ENCODE data around the gene FRMD4B. TPM values are rescaled to one million over a fixed set of nuclear protein-coding genes. Genes with fewer than 3 reads are reported as not detected.

The FRMD4B gene
- total and polyA plus RNA-seq, 2 experiments from 2014 or later, result 6.4 to 12.8 TPM

GRCh38 chr3:69254351-69254750, 131.5 kb downstream of the FRMD4B start (continued):
- TF ChIP-seq POLR2AphosphoS5 (IDR thresholded peaks at IDR 0.05; ENCODE audit: low read depth) (no peak), CTCF (conservative IDR thresholded peaks at IDR 0.05; ENCODE audit: low read depth in 2 of 2) (no peak), ETS1 (IDR thresholded peaks at IDR 0.05) (no peak), STAT1 (IDR thresholded peaks at IDR 0.05; ENCODE audit: unreplicated experiment) (no peak), EZH2 (IDR thresholded peaks at IDR 0.05; ENCODE audit: low read depth, unreplicated experiment) (no peak), ZNF114 (CRISPR knock-in tag; IDR thresholded peaks at IDR 0.05) (no peak)

GRCh38 chr3:69252631-69253030, 133.3 kb downstream of the FRMD4B start:
- H3K27me3 ChIP-seq (ENCODE audit: insufficient read depth), result peaks cover 48% of the 10 kb centered on the region
- H3K4me3 ChIP-seq, result no peak overlapping the region
- H3K9me3 Mint-ChIP-seq, result no peaks in the 10 kb centered on the region
- no peak overlapping the region for H2AFZ ChIP-seq
- H3K27ac Mint-ChIP-seq, result no peak overlapping the region
- H4K20me1 ChIP-seq (replicated peaks; ENCODE audit: insufficient read depth), result no peaks in the 10 kb centered on the region
- H3K4me2 ChIP-seq, result no peak overlapping the region
- H3K36me3 Mint-ChIP-seq (ENCODE audit: low read depth), result no peaks in the 10 kb centered on the region
- no peaks in the 10 kb centered on the region for H3F3A ChIP-seq (replicated peaks; ENCODE audit: low read depth)
- no peak for ATAC-seq
- H3K27ac ChIP-seq (ENCODE audit: low read depth), result no peak overlapping the region
- no peaks in the 10 kb centered on the region for H3K9me2 ChIP-seq (ENCODE audit: insufficient read depth)
- H3K4me1 Mint-ChIP-seq, result peaks cover 41% of the 10 kb centered on the region
- H3K79me2 ChIP-seq (replicated peaks; ENCODE audit: insufficient read depth), result no peaks in the 10 kb centered on the region
- no peak for DNase-seq (ENCODE audit: low spot score)
- no peaks in the 10 kb centered on the region for H3K36me3 ChIP-seq (ENCODE audit: insufficient read depth)
- peaks cover 22% of the 10 kb centered on the region for H3K4me1 ChIP-seq (ENCODE audit: insufficient read depth)
- no peak overlapping the region for H3K4me3 Mint-ChIP-seq
- H3K27me3 Mint-ChIP-seq (ENCODE audit: insufficient read depth, low read depth, poor library complexity), result peaks cover 14% of the 10 kb centered on the region
- TF ChIP-seq STAT1 (IDR thresholded peaks at IDR 0.05; ENCODE audit: unreplicated experiment) (no peak), ZNF331 (CRISPR knock-in tag; IDR thresholded peaks at IDR 0.05; ENCODE audit: low read depth) (no peak), EZH2phosphoT487 (IDR thresholded peaks at IDR 0.05; ENCODE audit: unreplicated experiment) (no peak), ZNF114 (CRISPR knock-in tag; IDR thresholded peaks at IDR 0.05) (no peak), POLR2AphosphoS5 (IDR thresholded peaks at IDR 0.05; ENCODE audit: low read depth) (no peak), CTCF (conservative IDR thresholded peaks at IDR 0.05; ENCODE audit: low read depth in 2 of 2) (no peak), EZH2 (IDR thresholded peaks at IDR 0.05; ENCODE audit: low read depth, unreplicated experiment) (no peak), ETS1 (IDR thresholded peaks at IDR 0.05) (no peak), NANOG (IDR thresholded peaks at IDR 0.05; ENCODE audit: borderline replicate concordance) (no peak), REST (IDR thresholded peaks at IDR 0.05; ENCODE audit: unreplicated experiment) (no peak), CREB1 (CRISPR knock-in tag; IDR thresholded peaks at IDR 0.05; ENCODE audit: low read depth) (no peak), JUNB (IDR thresholded peaks at IDR 0.05; ENCODE audit: unreplicated experiment) (no peak)
